CD4-positive, alpha-beta memory T cell (primary cell): ENCODE results near the gene EML1. TPM values are rescaled to one million over a fixed set of nuclear protein-coding genes. Genes with fewer than 3 reads are reported as not detected.

Experiments used
- CTCF ChIA-PET: fragments of 350-600 bp; sonication (Branson Sonifier 250); formaldehyde crosslinking; loops from one replicate; lab custom pipeline; 2021; ENCODE audit warnings: inconsistent platforms; ENCODE audit not compliant: partially characterized antibody; lab: Charles Lee
- POLR2A ChIA-PET: fragments of 350-600 bp; sonication (Branson Sonifier 250); formaldehyde crosslinking; loops from one replicate; lab custom pipeline; 2021; ENCODE audit not compliant: partially characterized antibody; lab: Charles Lee
- DNase-seq, 5 donors: peaks; one replicate each; pipeline versions ENCODE4 v3.0.0 to v3.0.0-alpha.2; 2020 to 2022; ENCODE audit warnings: mixed read lengths in 1 of 5
- H3K27ac ChIP-seq: one replicate; pipeline ENCODE4 v1.7.0; 2013; ENCODE audit warnings: low read depth, low read length
- H3K27me3 ChIP-seq: 2 replicates; pipeline ENCODE4 v1.7.0; 2013; ENCODE audit warnings: mild to moderate bottlenecking, low read length, moderate library complexity; ENCODE audit not compliant: insufficient read depth
- H3K36me3 ChIP-seq: 2 replicates; pipeline ENCODE4 v1.7.0; 2013; ENCODE audit warnings: mild to moderate bottlenecking, low read length, moderate library complexity; ENCODE audit not compliant: insufficient read depth
- H3K4me1 ChIP-seq: 2 replicates; pipeline ENCODE4 v1.7.0; 2013; ENCODE audit warnings: mild to moderate bottlenecking, low read length, moderate library complexity; ENCODE audit not compliant: insufficient read depth
- H3K4me3 ChIP-seq, 2 donors: one replicate each; pipeline ENCODE4 v1.7.0; 2013; ENCODE audit warnings: low read length in 2 of 2, mild to moderate bottlenecking in 1 of 2
- H3K9me3 ChIP-seq, 2 donors: one replicate each; pipeline ENCODE4 v1.7.0; 2013; ENCODE audit warnings: low read length in 2 of 2, control low read depth in 1 of 2; ENCODE audit not compliant: control insufficient read depth in 1 of 2
- H3K27ac Mint-ChIP-seq, 7 donors: one replicate each; pipeline ENCODE4 v1.8.0; 2020 to 2021; ENCODE audit warnings: mixed read lengths in 7 of 7, mild to moderate bottlenecking in 6 of 7, inconsistent platforms in 3 of 7, moderate library complexity in 3 of 7
- H3K27me3 Mint-ChIP-seq, 2 donors: one replicate each; pipeline ENCODE4 v1.8.0; 2020 to 2021; ENCODE audit warnings: mixed read lengths in 2 of 2
- H3K36me3 Mint-ChIP-seq, 2 donors: one replicate each; pipeline ENCODE4 v1.8.0; 2020 to 2021; ENCODE audit warnings: mixed read lengths in 2 of 2, inconsistent platforms in 1 of 2, mild to moderate bottlenecking in 1 of 2
- H3K4me1 Mint-ChIP-seq, 4 donors: one replicate each; pipeline ENCODE4 v1.8.0; 2020 to 2021; ENCODE audit warnings: mixed read lengths in 4 of 4, mild to moderate bottlenecking in 1 of 4
- H3K4me3 Mint-ChIP-seq, 8 donors: one replicate each; pipeline ENCODE4 v1.8.0; 2020 to 2021; ENCODE audit warnings: mixed read lengths in 8 of 8, mild to moderate bottlenecking in 7 of 8, moderate library complexity in 6 of 8, inconsistent platforms in 3 of 8
- H3K9me3 Mint-ChIP-seq, 8 donors: one replicate each; pipeline ENCODE4 v1.8.0; 2020 to 2021; ENCODE audit warnings: mixed read lengths in 8 of 8, mild to moderate bottlenecking in 5 of 8, inconsistent platforms in 3 of 8, moderate library complexity in 1 of 8
- intact Hi-C: fragments of 100-400 bp; cut with micrococcal nuclease; formaldehyde crosslinking; loops from one replicate; pipeline ENCODE4 v1.15.1; 2023
- polyA plus RNA-seq, 2 donors: library from polyadenylated mRNA; unstranded; fragments of 300-500 nt; fragmentation: Illumina TruSeq; gene quantifications; one replicate each; pipeline ENCODE4 v1.2.3, GENCODE V29; 2021
- total RNA-seq, 2 experiments: library from RNA; stranded (reverse); gene quantifications; one replicate each; pipeline ENCODE4 v1.2.3, GENCODE V29; 2021

EML1 gene
- under 1 TPM; 0.22 to 0.23 TPM for total RNA-seq
- not detected for polyA plus RNA-seq

GRCh38 chr14:99793213-99794150, at the start of gene EML1:
Gene EML1 (plus strand): TSS chr14:99793413. CDS start chr14:99793477, 64 bp downstream.
- Mint-ChIP-seq H3K4me3 (peak within 1 kb of the TSS; percentile 69 to 89 (median 80)), H3K27me3 (peaks cover 6 to 7% of the 10 kb centered on the region in 2 donors), H3K27ac (peak within 1 kb of the TSS; percentile 14 to 80 (median 50)), H3K9me3 (no peaks in the 10 kb centered on the region), H3K4me1 (peaks cover 5 to 19% (median 12%) of the 10 kb centered on the region in 4 donors), H3K36me3 (no peaks in the 10 kb centered on the region)
- H3K27me3 ChIP-seq, result peaks cover 11% of the 10 kb centered on the region
- no peak within 1 kb of the TSS for H3K27ac ChIP-seq
- CTCF ChIA-PET, result no interaction called here
- no peaks in the 10 kb centered on the region for H3K36me3 ChIP-seq
- peak; percentile 55 to 79 (median 75) for DNase-seq
- POLR2A ChIA-PET, result interaction anchor here (1.4 kb wide), 1 partner anchor 189 kb away, joined by 3 read pairs; the partner anchor contains the start of gene CCDC85C
- intact Hi-C loops, result loop anchor here (1.0 to 10.0 kb wide), 3 partner anchors 63 to 189 kb away; partner anchors contain the start of genes CCDC85C and CYP46A1
- H3K4me1 ChIP-seq, result peaks cover 7% of the 10 kb centered on the region
- H3K9me3 ChIP-seq, result no peaks in the 10 kb centered on the region
- H3K4me3 ChIP-seq, result no peak within 1 kb of the TSS

- Mint-ChIP-seq H3K4me1 (peaks cover 2 to 11% (median 7%) of the 10 kb centered on the region in 4 donors), H3K27ac (no peak overlapping the region), H3K27me3 (peaks cover 8 to 32% of the 10 kb centered on the region in 2 donors), H3K36me3 (no peaks in the 10 kb centered on the region), H3K9me3 (no peaks in the 10 kb centered on the region), H3K4me3 (no peak overlapping the region)
- H3K9me3 ChIP-seq, result no peaks in the 10 kb centered on the region
- H3K27me3 ChIP-seq, result no peaks in the 10 kb centered on the region
- intact Hi-C loops, result no loop called here
- H3K27ac ChIP-seq, result no peak overlapping the region
- H3K36me3 ChIP-seq, result no peaks in the 10 kb centered on the region
- ChIA-PET POLR2A (no interaction called here), CTCF (no interaction called here)
- H3K4me3 ChIP-seq, result no peak overlapping the region
- H3K4me1 ChIP-seq, result no peaks in the 10 kb centered on the region
- no peak for DNase-seq
These were observed 48.9 kb upstream of the EML1 start for GRCh38 chr14:99744199-99744872.

- intact Hi-C loops, result no loop called here
- ChIA-PET POLR2A (no interaction called here), CTCF (no interaction called here)
These were observed 48.4 kb upstream of the EML1 start for GRCh38 chr14:99744873-99745224.

GRCh38 chr14:99745307-99745951, 47.8 kb upstream of the EML1 start:
- Histone ChIP-seq H3K27me3 (no peaks in the 10 kb centered on the region), H3K4me3 (no peak overlapping the region), H3K9me3 (no peaks in the 10 kb centered on the region), H3K36me3 (no peaks in the 10 kb centered on the region), H3K4me1 (no peaks in the 10 kb centered on the region), H3K27ac (no peak overlapping the region)
- DNase-seq, result no peak
- Mint-ChIP-seq H3K4me3 (no peak overlapping the region), H3K4me1 (peaks cover 2 to 11% (median 7%) of the 10 kb centered on the region in 4 donors), H3K9me3 (no peaks in the 10 kb centered on the region), H3K27ac (no peak overlapping the region), H3K27me3 (peaks cover 12 to 25% of the 10 kb centered on the region in 2 donors), H3K36me3 (no peaks in the 10 kb centered on the region)
- POLR2A ChIA-PET, result no interaction called here
- CTCF ChIA-PET, result no interaction called here
- intact Hi-C loops, result no loop called here

More at GRCh38 chr14:99744873-99745224, 48.4 kb upstream of the EML1 start:
- H3K9me3 ChIP-seq, result no peaks in the 10 kb centered on the region
- H3K4me3 ChIP-seq, result no peak overlapping the region
- no peaks in the 10 kb centered on the region for H3K36me3 ChIP-seq
- Mint-ChIP-seq H3K9me3 (no peaks in the 10 kb centered on the region), H3K36me3 (no peaks in the 10 kb centered on the region), H3K27me3 (peaks cover 10 to 28% of the 10 kb centered on the region in 2 donors), H3K4me1 (peaks cover 2 to 11% (median 7%) of the 10 kb centered on the region in 4 donors), H3K4me3 (no peak overlapping the region), H3K27ac (no peak overlapping the region)
- H3K27me3 ChIP-seq, result no peaks in the 10 kb centered on the region
- H3K4me1 ChIP-seq, result no peaks in the 10 kb centered on the region
- H3K27ac ChIP-seq, result no peak overlapping the region
- DNase-seq, result no peak

DNA sequence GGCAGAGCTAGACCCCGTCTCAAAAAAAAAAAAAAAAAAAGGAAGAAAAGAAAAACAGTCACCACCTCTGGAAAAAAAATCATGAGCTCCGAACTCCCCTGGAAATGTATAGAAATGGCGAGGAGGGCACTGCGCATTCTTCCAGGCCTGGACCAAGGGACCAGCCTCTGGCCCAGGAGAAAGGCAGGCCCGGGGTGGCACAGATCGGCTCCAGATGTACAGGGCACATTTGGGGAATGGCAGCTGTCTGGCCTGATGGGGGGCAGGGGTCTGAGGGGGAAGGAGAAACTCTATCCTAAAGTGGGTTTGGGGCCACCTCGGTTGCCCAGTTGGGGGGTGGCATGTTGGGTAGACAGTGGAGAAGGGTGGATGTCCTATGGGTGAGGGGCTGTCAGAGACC, 46.0 kb upstream of the EML1 start:
- H3K27ac ChIP-seq, result no peak overlapping the region
- ChIA-PET CTCF (interaction anchor here (0.7 kb wide), 1 partner anchor 17 kb away, joined by 4 read pairs; no protein-coding TSS in a partner anchor), POLR2A (no interaction called here)
- intact Hi-C loops, result no loop called here
- Mint-ChIP-seq H3K27me3 (peaks cover 22 to 26% of the 10 kb centered on the region in 2 donors), H3K36me3 (no peaks in the 10 kb centered on the region), H3K4me1 (peaks cover 6 to 22% (median 12%) of the 10 kb centered on the region in 4 donors), H3K9me3 (no peaks in the 10 kb centered on the region), H3K27ac (peak overlapping the region in 2 of 7 donors; percentile 19 to 57), H3K4me3 (peak overlapping the region in 2 of 8 donors; percentile 27 to 70)
- no peaks in the 10 kb centered on the region for H3K36me3 ChIP-seq
- no peaks in the 10 kb centered on the region for H3K27me3 ChIP-seq
- H3K4me3 ChIP-seq, result no peak overlapping the region
- H3K4me1 ChIP-seq, result no peaks in the 10 kb centered on the region
- DNase-seq, result no peak
- no peaks in the 10 kb centered on the region for H3K9me3 ChIP-seq

DNA sequence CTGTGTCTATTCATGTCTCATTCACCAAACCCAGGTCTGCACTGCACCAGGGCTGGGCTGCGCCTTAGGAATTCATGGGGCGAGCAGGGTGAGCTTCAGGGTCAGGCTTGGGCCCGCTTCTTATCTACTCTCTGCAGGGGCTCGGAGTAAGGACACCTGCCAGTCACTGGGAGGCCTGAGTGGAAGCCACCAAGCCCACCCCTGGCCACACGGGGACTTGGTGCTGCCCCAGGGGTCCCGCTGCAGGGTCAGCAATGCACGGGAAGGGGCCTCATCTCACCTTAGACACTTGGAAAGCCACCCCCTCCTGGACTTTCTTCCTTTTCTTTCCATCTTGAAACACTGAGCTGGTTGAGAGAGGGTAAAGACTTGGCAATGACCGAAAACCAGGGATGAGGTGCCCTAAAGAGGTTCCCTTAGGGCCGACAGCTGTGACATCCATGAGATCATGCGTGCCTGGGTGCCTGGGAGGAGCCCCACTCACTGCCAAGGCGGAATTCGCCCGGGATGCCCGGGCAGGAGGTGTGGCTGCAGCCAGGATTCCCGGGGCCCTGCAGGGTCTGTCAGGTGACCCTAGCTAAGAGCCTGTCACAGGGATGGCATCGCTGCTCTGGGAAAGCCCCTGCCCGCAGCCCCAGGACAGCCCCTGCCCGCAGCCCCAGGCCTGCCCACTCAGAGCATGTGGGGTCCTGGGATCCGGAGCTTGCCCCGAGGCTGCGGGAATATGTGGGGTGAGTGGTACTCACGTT, 45.5 kb upstream of the EML1 start:
- peak overlapping the region in 1 of 7 donors; percentile 19 for H3K27ac Mint-ChIP-seq
- Histone ChIP-seq H3K4me1 (no peaks in the 10 kb centered on the region), H3K36me3 (no peaks in the 10 kb centered on the region), H3K9me3 (no peaks in the 10 kb centered on the region), H3K27me3 (peaks cover 5% of the 10 kb centered on the region), H3K4me3 (no peak overlapping the region), H3K27ac (no peak overlapping the region)
- intact Hi-C loops, result no loop called here
- H3K27me3 Mint-ChIP-seq, result peaks cover 23 to 24% of the 10 kb centered on the region in 2 donors
- H3K9me3 Mint-ChIP-seq, result no peaks in the 10 kb centered on the region
- no peak overlapping the region for H3K4me3 Mint-ChIP-seq
- H3K36me3 Mint-ChIP-seq, result no peaks in the 10 kb centered on the region
- POLR2A ChIA-PET, result no interaction called here
- CTCF ChIA-PET, result no interaction called here
- peaks cover 6 to 22% (median 15%) of the 10 kb centered on the region in 4 donors for H3K4me1 Mint-ChIP-seq
- no peak for DNase-seq
